G401 (cell line): Measurements from ENCODE around the gene TP53I11. TPM values are rescaled to one million over a fixed set of nuclear protein-coding genes. Genes with fewer than 3 reads are reported as not detected.

ENCODE experiments used
- DNase-seq: peaks from one replicate; pipeline ENCODE4 v3.0.0-alpha.2; 2015; ENCODE audit warnings: low spot score
- in situ Hi-C: cut with HindIII; loops from 2 replicates; pipeline ENCODE4 v1.10.0; 2016; ENCODE audit warnings: low sequenced_read_pairs, mixed read lengths
- total RNA-seq: library from RNA; depleted of rRNA; stranded (reverse); fragments of >200 nt; shearing (Covaris generic); gene quantifications from 2 replicates; pipeline ENCODE4 v1.2.3, GENCODE V29; 2014

Gene TP53I11
- total RNA-seq, 1 experiment from 2014 or later = 136 TPM

- DNase-seq = no peak
- in situ Hi-C loops = no loop called here
Measured at GRCh38 chr11:44923115-44923514, 27.6 kb downstream of the TP53I11 start.

- in situ Hi-C loops = no loop called here
- no peak for DNase-seq
Measured at GRCh38 chr11:44920451-44920850, 30.2 kb downstream of the TP53I11 start.

GRCh38 chr11:44917741-44918140, 32.9 kb downstream of the TP53I11 start:
- in situ Hi-C loops = no loop called here

GRCh38 chr11:44916801-44917385, 33.8 kb downstream of the TP53I11 start:
- in situ Hi-C loops = no loop called here
- peak; percentile 61 for DNase-seq

More at GRCh38 chr11:44917741-44918140, 32.9 kb downstream of the TP53I11 start:
- DNase-seq = peak; percentile 90

GRCh38 chr11:44916331-44916730, 34.4 kb downstream of the TP53I11 start:
- in situ Hi-C loops = no loop called here
- no peak for DNase-seq

- in situ Hi-C loops = no loop called here
- no peak for DNase-seq
Measured at GRCh38 chr11:44915621-44916020, 35.1 kb downstream of the TP53I11 start.

- in situ Hi-C loops = no loop called here
Measured at GRCh38 chr11:44915004-44915403, 35.7 kb downstream of the TP53I11 start.

GRCh38 chr11:44914105-44914504, 36.6 kb downstream of the TP53I11 start:
- in situ Hi-C loops = no loop called here
- no peak for DNase-seq

More at GRCh38 chr11:44915004-44915403, 35.7 kb downstream of the TP53I11 start:
- no peak for DNase-seq

GRCh38 chr11:44913502-44913901, 37.2 kb downstream of the TP53I11 start:
- peak; percentile 63 for DNase-seq

GRCh38 chr11:44912270-44912987, 38.3 kb downstream of the TP53I11 start:
- DNase-seq = no peak
- in situ Hi-C loops = no loop called here

More at GRCh38 chr11:44913502-44913901, 37.2 kb downstream of the TP53I11 start:
- in situ Hi-C loops = no loop called here

- in situ Hi-C loops = no loop called here
Measured at GRCh38 chr11:44911029-44911814, 39.5 kb downstream of the TP53I11 start.

GRCh38 chr11:44910591-44910990, 40.1 kb downstream of the TP53I11 start:
- in situ Hi-C loops = no loop called here
- no peak for DNase-seq

More at GRCh38 chr11:44911029-44911814, 39.5 kb downstream of the TP53I11 start:
- DNase-seq = peak; percentile 97

GRCh38 chr11:44909557-44909956, 41.1 kb downstream of the TP53I11 start:
- in situ Hi-C loops = no loop called here
- DNase-seq = no peak

GRCh38 chr11:44906649-44907048, 44.0 kb downstream of the TP53I11 start:
- no peak for DNase-seq
- in situ Hi-C loops = no loop called here

- peak; percentile 42 for DNase-seq
- in situ Hi-C loops = no loop called here
Measured at GRCh38 chr11:44905131-44905866, 45.4 kb downstream of the TP53I11 start.

GRCh38 chr11:44904261-44905020, 46.2 kb downstream of the TP53I11 start:
- in situ Hi-C loops = no loop called here

GRCh38 chr11:44903518-44903917, 47.2 kb downstream of the TP53I11 start:
- in situ Hi-C loops = no loop called here
- DNase-seq = no peak

More at GRCh38 chr11:44904261-44905020, 46.2 kb downstream of the TP53I11 start:
- DNase-seq = peak; percentile 91

- no peak for DNase-seq
- in situ Hi-C loops = no loop called here
Measured at GRCh38 chr11:44903035-44903434, 47.6 kb downstream of the TP53I11 start.

GRCh38 chr11:44901786-44902185, 48.9 kb downstream of the TP53I11 start:
- no peak for DNase-seq
- in situ Hi-C loops = no loop called here
